NCI-H2107 treated with DMSO at 0.1 percent for 48 hours (cell line): ENCODE data around the gene CCT7.

Experiments used
- DNase-seq: peaks from one replicate; lab custom pipeline; 2025; ENCODE audit not compliant: unreplicated experiment; lab: John Stamatoyannopoulos, UW

Gene CCT7

GRCh38 chr2:73292316-73292905, 58.3 kb downstream of the CCT7 start:
- no peak for DNase-seq

GRCh38 chr2:73292906-73293533, 58.9 kb downstream of the CCT7 start:
- DNase-seq = no peak

DNA sequence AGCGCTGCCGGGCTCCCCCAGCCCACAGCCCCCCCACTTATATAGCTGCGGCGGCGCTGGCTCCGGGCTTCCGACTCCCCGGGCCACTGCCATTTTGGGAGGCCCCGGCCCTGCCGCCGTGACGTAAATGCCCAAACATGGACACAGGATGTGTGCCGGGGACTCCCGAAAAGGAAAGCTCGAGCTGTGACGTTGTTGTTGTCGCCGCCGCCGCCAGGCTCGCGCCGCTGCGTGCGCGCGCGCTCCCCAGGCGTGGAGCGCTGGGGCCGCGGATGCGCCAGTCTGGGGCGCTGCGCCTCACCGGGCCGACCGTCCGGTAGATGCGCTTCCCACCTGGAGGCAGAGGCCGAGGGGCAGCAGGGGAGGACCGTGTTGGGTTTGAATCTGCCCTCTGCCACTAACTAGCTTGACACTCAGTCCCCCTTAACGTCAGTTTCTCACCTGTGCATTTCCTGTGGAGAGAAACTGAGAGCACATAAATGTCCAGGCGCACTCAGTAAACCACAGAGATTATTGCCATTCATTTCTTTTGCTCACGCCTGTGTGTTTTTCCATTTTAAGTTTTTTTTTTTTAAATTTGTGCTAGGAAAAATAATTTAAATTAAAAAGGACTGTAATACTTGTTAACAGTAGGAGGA, 59.5 kb downstream of the CCT7 start, which contains the start of gene EGR4:
EGR4 (minus strand) TSS at position 15 of the 638 bp plus-strand sequence. CDS start 231 bp downstream, outside the sequence.
- peak; percentile 56 for DNase-seq

GRCh38 chr2:73294239-73294638, 60.1 kb downstream of the CCT7 start:
- DNase-seq = no peak

- no peak for DNase-seq
Measured at GRCh38 chr2:73295751-73296400, 61.8 kb downstream of the CCT7 start.

DNA sequence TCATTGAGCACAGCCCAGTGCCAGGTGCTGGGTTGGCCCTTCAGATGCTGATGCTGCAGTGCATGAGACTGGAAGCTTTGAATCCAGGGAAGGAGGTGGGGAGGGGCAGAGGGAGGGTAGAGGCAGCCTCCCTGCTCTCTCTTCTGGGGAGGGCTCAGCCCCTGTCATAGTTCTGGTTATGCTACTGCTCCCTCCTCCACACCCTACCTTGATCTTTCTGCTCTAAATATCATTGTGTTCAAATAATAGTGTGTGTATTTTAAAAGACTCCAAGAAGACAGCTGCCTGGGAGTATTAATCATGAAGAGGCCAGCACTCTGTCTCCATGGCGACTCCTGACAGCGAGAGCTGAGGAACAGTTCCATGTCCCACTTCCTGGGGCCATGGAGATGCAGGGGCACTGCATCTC, 63.0 kb downstream of the CCT7 start:
- peak; percentile 39 for DNase-seq

GRCh38 chr2:73297586-73297985, 63.5 kb downstream of the CCT7 start:
- no peak for DNase-seq

DNA sequence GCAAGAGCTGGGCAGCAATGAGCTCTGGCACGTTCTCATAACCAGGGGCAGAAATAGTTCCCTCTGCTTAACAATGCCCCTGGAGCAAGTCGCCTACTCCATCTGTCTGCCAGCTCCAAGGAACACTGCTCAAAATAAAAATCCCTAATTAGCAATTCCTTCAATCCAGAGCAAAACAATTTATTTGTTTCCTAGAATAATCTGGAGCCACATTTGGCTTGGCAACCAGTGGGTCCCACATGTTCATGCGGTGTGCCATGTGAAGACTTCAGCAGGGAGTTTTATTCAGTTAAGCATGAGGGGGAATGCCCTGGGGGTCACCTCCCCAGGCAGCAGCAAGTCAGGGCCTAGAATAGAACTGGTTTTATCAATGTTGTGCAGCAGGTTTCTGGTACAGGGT, 66.8 kb downstream of the CCT7 start:
- no peak for DNase-seq

DNA sequence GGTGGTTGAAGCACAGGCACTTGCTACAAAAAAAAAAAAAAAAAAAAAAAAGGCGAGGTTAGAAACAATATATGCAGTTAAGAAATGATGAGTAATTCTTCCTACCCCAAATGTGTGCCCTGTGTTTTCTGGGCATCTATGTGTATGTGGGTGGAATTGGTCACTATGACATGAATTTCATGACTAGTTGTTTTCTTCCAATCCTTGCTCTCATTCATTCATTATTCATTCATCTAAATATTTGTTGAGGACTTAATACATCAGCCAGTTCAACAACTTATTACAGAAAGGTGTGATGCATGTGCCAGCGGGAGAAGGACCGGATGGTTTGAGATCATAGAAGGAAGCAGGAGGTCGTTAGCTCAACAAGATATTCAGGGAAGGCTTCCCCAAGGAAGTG, 67.5 kb downstream of the CCT7 start:
- DNase-seq = no peak
